SK-N-SH treated with all-trans-retinoic acid at 6 μM for 48 hours (cell line): ENCODE measurements around the gene ZSCAN2.
"Not testable (repeated sequence)": the region's sequence is repeated elsewhere in the genome, so short reads cannot be mapped to it uniquely, and the experiment has no call there.

Experiments
- BACH2 ChIP-seq: fragments of 250-450 bp; sonication (Bioruptor Pico); IDR thresholded peaks from 2 replicates; pipeline ENCODE4 v1.9.0; 2021; ENCODE audit warnings: mild to moderate bottlenecking, borderline replicate concordance
- PPARA ChIP-seq: fragments of 250-450 bp; sonication (Bioruptor Pico); IDR thresholded peaks from 2 replicates; pipeline ENCODE4 v1.5.0; 2020; ENCODE audit warnings: mild to moderate bottlenecking, borderline replicate concordance
- SNAI2 ChIP-seq: fragments of 250-450 bp; sonication (Bioruptor Pico); IDR thresholded peaks from 2 replicates; pipeline ENCODE4 v1.5.0; 2020; ENCODE audit warnings: mild to moderate bottlenecking, moderate library complexity
- ZNF565 ChIP-seq: fragments of 450-650 bp; formaldehyde crosslinking; conservative IDR thresholded peaks from 2 replicates; pipeline ENCODE4 v1.5.0; 2020; ENCODE audit warnings: low read depth, mild to moderate bottlenecking, moderate library complexity
- TF ChIP-seq, protein P1 (sequence below): fragments of 250-450 bp; sonication (Bioruptor Pico); IDR thresholded peaks from 2 replicates; pipeline ENCODE4 v1.8.0; 2020; ENCODE audit warnings: mild to moderate bottlenecking, moderate library complexity, borderline replicate concordance

DNA sequence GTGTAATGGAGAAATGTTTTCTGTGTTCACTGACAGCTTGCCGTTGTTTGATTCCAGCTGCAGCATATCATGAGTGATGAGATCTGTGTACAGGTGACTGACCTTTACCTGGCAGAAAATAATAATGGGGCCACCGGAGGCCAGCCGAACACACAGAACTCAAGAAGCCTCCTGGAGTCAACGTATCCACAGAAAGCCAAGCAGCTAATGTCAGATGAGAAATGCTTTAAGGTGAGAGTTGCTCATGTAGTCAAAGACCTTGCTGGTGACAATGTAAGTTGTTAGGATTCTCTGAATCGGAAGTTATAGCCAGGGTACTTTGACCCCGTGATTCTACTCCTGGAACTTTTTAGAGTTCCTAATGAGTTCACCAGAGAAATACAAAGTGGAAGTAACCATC, 22.9 kb upstream of the ZSCAN2 start:
- not testable (repeated sequence) for TF ChIP-seq BACH2 (CRISPR knock-in tag); ZNF565; SNAI2 (CRISPR knock-in tag); PPARA (CRISPR knock-in tag)
- TF ChIP-seq, protein P1, sequence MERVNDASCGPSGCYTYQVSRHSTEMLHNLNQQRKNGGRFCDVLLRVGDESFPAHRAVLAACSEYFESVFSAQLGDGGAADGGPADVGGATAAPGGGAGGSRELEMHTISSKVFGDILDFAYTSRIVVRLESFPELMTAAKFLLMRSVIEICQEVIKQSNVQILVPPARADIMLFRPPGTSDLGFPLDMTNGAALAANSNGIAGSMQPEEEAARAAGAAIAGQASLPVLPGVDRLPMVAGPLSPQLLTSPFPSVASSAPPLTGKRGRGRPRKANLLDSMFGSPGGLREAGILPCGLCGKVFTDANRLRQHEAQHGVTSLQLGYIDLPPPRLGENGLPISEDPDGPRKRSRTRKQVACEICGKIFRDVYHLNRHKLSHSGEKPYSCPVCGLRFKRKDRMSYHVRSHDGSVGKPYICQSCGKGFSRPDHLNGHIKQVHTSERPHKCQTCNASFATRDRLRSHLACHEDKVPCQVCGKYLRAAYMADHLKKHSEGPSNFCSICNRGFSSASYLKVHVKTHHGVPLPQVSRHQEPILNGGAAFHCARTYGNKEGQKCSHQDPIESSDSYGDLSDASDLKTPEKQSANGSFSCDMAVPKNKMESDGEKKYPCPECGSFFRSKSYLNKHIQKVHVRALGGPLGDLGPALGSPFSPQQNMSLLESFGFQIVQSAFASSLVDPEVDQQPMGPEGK = not testable (repeated sequence)
